ENCODE data around the gene GRM4.
A peak's percentile ranks its signal among the peaks of the same experiment; 100 is the strongest.

GRM4 gene

DNA sequence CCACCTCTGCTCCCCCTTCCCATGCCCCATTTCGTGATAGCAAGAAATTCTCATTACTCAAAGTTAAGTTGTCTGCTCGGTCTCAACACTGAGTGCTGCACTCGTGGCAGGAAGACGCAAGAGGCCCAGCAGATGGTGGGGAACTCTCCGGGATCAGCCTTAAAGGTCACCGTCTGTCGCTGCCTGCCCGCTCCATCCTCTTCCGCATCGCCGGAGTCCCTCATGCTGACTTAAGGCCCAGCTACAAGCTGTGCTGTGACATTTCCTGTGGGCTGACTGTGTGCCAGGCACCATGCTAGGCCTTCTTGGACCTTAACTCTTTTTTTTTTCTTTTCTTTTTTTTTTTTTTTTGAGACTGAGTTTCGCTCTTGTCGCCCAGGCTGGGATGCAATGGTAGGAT is 17.8 kb downstream of the GRM4 start:
- DNase-seq (ENCODE audit: low read depth): no peak
- H3K4me3 ChIP-seq (ENCODE audit: low read depth, low read length): no peak overlapping the region
- TF ChIP-seq CTCF (IDR thresholded peaks at IDR 0.05; ENCODE audit: low read depth, low read length) (no peak), POLR2A (IDR thresholded peaks at IDR 0.05; ENCODE audit: extremely low read depth, insufficient read length) (no peak), MYC (IDR thresholded peaks at IDR 0.05; ENCODE audit: low read depth, low read length) (no peak)
- TF ChIP-seq, protein P1, sequence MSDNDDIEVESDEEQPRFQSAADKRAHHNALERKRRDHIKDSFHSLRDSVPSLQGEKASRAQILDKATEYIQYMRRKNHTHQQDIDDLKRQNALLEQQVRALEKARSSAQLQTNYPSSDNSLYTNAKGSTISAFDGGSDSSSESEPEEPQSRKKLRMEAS (IDR thresholded peaks at IDR 0.05; ENCODE audit: low read depth, low read length): no peak

DNA sequence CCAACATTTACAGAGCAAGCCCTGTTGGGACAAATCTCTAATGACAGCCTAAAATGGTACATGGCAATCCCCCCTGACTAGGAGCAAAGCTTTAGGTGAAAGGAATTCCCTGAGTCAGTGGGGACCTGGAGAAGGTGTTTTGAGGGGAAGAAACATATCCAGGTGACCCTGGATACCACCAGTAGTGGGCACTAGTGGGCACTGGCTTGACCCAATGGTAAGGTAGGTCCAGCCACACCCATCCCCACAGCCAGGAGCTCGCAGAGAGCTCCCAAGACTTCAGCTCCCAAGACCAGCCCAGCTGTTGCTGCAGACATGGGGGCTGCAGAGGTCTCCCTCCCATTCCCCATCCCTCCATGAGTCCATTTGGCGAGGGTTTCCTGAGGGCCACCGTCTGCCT is 19.5 kb downstream of the GRM4 start:
- no peak overlapping the region for H3K4me3 ChIP-seq (ENCODE audit: low read depth, low read length)
- TF ChIP-seq, protein P1 (IDR thresholded peaks at IDR 0.05; ENCODE audit: low read depth, low read length): no peak
- TF ChIP-seq MYC (IDR thresholded peaks at IDR 0.05; ENCODE audit: low read depth, low read length) (no peak), POLR2A (IDR thresholded peaks at IDR 0.05; ENCODE audit: extremely low read depth, insufficient read length) (no peak), CTCF (IDR thresholded peaks at IDR 0.05; ENCODE audit: low read depth, low read length) (peak; percentile 7)
- no peak for DNase-seq (ENCODE audit: low read depth)

- H3K4me3 ChIP-seq (ENCODE audit: low read depth, low read length): no peak overlapping the region
- no peak for TF ChIP-seq CTCF (IDR thresholded peaks at IDR 0.05; ENCODE audit: low read depth, low read length)
- TF ChIP-seq, protein P1 (IDR thresholded peaks at IDR 0.05; ENCODE audit: low read depth, low read length): no peak
- no peak for TF ChIP-seq MYC (IDR thresholded peaks at IDR 0.05; ENCODE audit: low read depth, low read length)
- TF ChIP-seq POLR2A (IDR thresholded peaks at IDR 0.05; ENCODE audit: extremely low read depth, insufficient read length): no peak
- DNase-seq (ENCODE audit: low read depth): no peak
These were observed 19.9 kb downstream of the GRM4 start for GRCh38 chr6:34125939-34126338.

DNA sequence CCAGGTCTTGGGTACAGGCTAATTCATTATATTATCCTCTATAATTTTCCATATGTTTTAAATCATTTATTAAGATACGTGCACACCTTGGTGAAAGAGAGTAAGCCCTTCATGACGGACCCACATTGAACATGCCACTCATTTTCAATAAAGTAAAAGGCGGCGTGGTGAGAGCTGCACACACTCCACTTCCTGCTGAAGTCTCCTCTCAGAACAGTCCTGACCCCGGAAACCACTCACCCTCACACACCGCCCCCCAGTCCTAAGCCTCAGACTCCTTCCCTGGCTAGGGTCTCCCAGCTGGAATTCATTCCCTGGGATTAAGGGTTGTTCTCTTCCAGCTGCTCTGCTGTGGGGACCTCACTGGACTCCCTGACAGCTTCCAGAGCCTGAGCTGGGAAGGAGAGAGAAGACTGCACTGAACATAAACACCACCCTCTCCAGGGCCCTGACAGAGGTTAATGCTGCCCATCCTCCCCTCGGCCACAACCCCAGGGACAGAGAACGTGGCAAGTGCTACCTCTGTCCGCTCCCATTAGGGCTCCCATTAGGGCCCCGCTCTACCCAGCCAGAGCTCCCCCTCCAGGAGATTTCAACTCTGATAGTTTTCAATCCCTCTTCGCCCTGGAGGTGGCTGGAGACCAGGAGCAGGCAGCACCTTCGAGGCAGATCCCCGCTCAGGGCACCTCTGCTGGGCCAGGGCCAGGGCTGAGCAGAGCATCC is 24.8 kb downstream of the GRM4 start:
- TF ChIP-seq MYC (IDR thresholded peaks at IDR 0.05; ENCODE audit: low read depth, low read length): no peak
- TF ChIP-seq POLR2A (IDR thresholded peaks at IDR 0.05; ENCODE audit: extremely low read depth, insufficient read length): no peak
- TF ChIP-seq, protein P1 (IDR thresholded peaks at IDR 0.05; ENCODE audit: low read depth, low read length): no peak
- no peak for TF ChIP-seq CTCF (IDR thresholded peaks at IDR 0.05; ENCODE audit: low read depth, low read length)
- peak; percentile 26 for DNase-seq (ENCODE audit: low read depth)
- H3K4me3 ChIP-seq (ENCODE audit: low read depth, low read length): no peak overlapping the region

DNA sequence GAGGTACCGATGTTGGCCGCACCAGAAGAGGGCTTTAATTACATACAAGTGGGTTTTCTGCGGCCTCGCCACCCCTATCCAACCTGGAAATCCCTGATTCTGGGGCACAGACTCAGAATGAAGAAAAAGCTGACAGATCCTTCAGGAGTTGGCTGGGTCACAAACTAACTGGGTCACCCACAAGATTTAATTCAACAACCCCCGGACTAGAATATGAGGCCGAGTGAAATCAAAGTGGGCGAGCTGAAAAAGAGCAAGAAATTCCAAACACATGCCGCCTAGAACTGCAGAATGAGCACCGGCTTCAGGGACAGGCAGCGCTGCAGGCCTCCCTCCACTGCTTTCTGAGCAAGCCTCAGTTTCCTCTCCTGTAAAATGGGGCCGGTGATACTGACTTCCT is 30.0 kb downstream of the GRM4 start:
- no peak for DNase-seq (ENCODE audit: low read depth)
- H3K4me3 ChIP-seq (ENCODE audit: low read depth, low read length): no peak overlapping the region
- TF ChIP-seq, protein P1 (IDR thresholded peaks at IDR 0.05; ENCODE audit: low read depth, low read length): no peak
- TF ChIP-seq CTCF (IDR thresholded peaks at IDR 0.05; ENCODE audit: low read depth, low read length) (no peak), POLR2A (IDR thresholded peaks at IDR 0.05; ENCODE audit: extremely low read depth, insufficient read length) (no peak), MYC (IDR thresholded peaks at IDR 0.05; ENCODE audit: low read depth, low read length) (no peak)

Data from NB4 (cell line).